ENCODE data around the gene ADAM12. TPM values are rescaled to one million over a fixed set of nuclear protein-coding genes. Genes with fewer than 3 reads are reported as not detected.

The ADAM12 gene
- polyA plus RNA-seq, 1 donor, result 2.2 TPM

- Histone ChIP-seq H3K4me1 (ENCODE audit: control insufficient read depth, insufficient read depth, low read length) (no peaks in the 10 kb centered on the region), H3K9me3 (ENCODE audit: control insufficient read depth, low read depth, low read length) (no peaks in the 10 kb centered on the region), H3K36me3 (ENCODE audit: control insufficient read depth, insufficient read depth, low read length) (no peaks in the 10 kb centered on the region), H3K4me3 (ENCODE audit: low read length) (no peak overlapping the region), H3K27me3 (ENCODE audit: control insufficient read depth, insufficient read depth, low read length) (no peaks in the 10 kb centered on the region), H3K27ac (ENCODE audit: low read length) (no peak overlapping the region)
- DNase-seq, result no peak
- WGBS (ENCODE audit: insufficient coverage, low lambda C conversion rate), result no CpG with 5 or more reads among the region's 4 CpGs
Measured at GRCh38 chr10:126163506-126163905, 224.8 kb downstream of the ADAM12 start.

GRCh38 chr10:126161691-126162090 lies 226.6 kb downstream of the ADAM12 start:
- Histone ChIP-seq H3K27me3 (ENCODE audit: control insufficient read depth, insufficient read depth, low read length) (no peaks in the 10 kb centered on the region), H3K9me3 (ENCODE audit: control insufficient read depth, low read depth, low read length) (no peaks in the 10 kb centered on the region), H3K36me3 (ENCODE audit: control insufficient read depth, insufficient read depth, low read length) (no peaks in the 10 kb centered on the region), H3K4me1 (ENCODE audit: control insufficient read depth, insufficient read depth, low read length) (no peaks in the 10 kb centered on the region), H3K27ac (ENCODE audit: low read length) (no peak overlapping the region), H3K4me3 (ENCODE audit: low read length) (no peak overlapping the region)
- WGBS (ENCODE audit: insufficient coverage, low lambda C conversion rate), result no CpG with 5 or more reads among the region's 5 CpGs
- no peak for DNase-seq

DNA sequence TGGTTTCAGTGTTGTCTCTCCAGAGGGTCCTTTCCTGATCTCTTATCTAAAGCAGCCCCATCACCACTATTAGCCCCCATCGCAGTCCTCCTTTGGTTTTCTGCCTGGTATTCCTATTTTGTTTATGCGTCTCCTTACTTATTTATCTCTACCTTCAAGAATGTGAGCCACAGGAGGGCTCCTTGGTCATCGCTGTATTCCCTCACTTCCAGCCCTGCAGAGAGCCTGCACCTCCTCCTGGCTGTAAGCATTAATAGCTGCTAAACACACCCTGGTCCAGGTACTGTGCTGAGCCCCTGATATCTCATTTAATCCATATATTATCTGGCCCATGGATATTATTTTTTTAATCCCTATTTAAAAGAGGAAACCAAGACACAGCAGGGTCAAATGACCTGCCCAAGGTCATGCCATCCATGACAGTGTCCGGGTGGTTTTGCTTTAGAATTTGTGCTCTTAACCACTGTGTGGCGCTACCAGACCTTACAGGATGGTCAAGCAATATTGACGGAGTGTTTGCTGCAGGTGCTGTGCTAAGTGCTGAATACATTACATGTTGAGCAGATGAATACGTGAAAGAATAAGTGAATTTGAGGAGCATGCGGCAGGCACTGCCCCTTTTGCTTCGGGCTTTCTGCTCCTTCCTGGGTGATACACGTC lies 227.2 kb downstream of the ADAM12 start:
- no CpG with 5 or more reads among the region's 10 CpGs for WGBS (ENCODE audit: insufficient coverage, low lambda C conversion rate)
- no peaks in the 10 kb centered on the region for H3K27me3 ChIP-seq (ENCODE audit: control insufficient read depth, insufficient read depth, low read length)
- H3K36me3 ChIP-seq (ENCODE audit: control insufficient read depth, insufficient read depth, low read length), result no peaks in the 10 kb centered on the region
- H3K4me1 ChIP-seq (ENCODE audit: control insufficient read depth, insufficient read depth, low read length), result no peaks in the 10 kb centered on the region
- H3K27ac ChIP-seq (ENCODE audit: low read length), result no peak overlapping the region
- no peaks in the 10 kb centered on the region for H3K9me3 ChIP-seq (ENCODE audit: control insufficient read depth, low read depth, low read length)
- no peak for DNase-seq
- no peak overlapping the region for H3K4me3 ChIP-seq (ENCODE audit: low read length)

DNA sequence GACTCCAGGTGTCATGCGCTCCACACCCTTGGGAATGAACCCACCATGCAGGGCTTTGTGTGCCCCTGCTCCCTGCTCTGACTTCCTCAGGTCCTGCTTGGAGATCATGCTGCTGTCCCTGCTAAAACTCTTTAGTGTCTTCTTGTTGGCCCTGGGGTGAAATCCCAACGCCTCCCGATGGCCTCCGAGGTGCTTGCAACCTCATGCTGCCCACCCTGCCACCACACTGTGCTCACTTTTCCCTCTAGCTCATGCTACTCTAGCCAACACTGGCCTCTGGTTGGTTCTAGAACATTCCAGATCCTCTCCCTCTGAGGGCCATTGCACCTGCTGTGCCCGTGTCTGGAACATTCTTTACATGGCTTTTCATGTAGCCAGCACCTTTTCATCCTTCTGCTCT lies 227.7 kb downstream of the ADAM12 start:
- no peak for DNase-seq
- Histone ChIP-seq H3K27ac (ENCODE audit: low read length) (no peak overlapping the region), H3K4me3 (ENCODE audit: low read length) (no peak overlapping the region), H3K9me3 (ENCODE audit: control insufficient read depth, low read depth, low read length) (no peaks in the 10 kb centered on the region), H3K36me3 (ENCODE audit: control insufficient read depth, insufficient read depth, low read length) (no peaks in the 10 kb centered on the region), H3K27me3 (ENCODE audit: control insufficient read depth, insufficient read depth, low read length) (no peaks in the 10 kb centered on the region), H3K4me1 (ENCODE audit: control insufficient read depth, insufficient read depth, low read length) (no peaks in the 10 kb centered on the region)
- no CpG with 5 or more reads among the region's 5 CpGs for WGBS (ENCODE audit: insufficient coverage, low lambda C conversion rate)

GRCh38 chr10:126158133-126158892 lies 230.0 kb downstream of the ADAM12 start:
- no peak overlapping the region for H3K27ac ChIP-seq (ENCODE audit: low read length)
- H3K9me3 ChIP-seq (ENCODE audit: control insufficient read depth, low read depth, low read length), result no peaks in the 10 kb centered on the region
- no peak for DNase-seq
- no peaks in the 10 kb centered on the region for H3K36me3 ChIP-seq (ENCODE audit: control insufficient read depth, insufficient read depth, low read length)
- H3K4me3 ChIP-seq (ENCODE audit: low read length), result no peak overlapping the region
- no peaks in the 10 kb centered on the region for H3K27me3 ChIP-seq (ENCODE audit: control insufficient read depth, insufficient read depth, low read length)
- 70% methylated on average over 4 of the region's 20 CpGs for WGBS (ENCODE audit: insufficient coverage, low lambda C conversion rate)
- H3K4me1 ChIP-seq (ENCODE audit: control insufficient read depth, insufficient read depth, low read length), result no peaks in the 10 kb centered on the region

DNA sequence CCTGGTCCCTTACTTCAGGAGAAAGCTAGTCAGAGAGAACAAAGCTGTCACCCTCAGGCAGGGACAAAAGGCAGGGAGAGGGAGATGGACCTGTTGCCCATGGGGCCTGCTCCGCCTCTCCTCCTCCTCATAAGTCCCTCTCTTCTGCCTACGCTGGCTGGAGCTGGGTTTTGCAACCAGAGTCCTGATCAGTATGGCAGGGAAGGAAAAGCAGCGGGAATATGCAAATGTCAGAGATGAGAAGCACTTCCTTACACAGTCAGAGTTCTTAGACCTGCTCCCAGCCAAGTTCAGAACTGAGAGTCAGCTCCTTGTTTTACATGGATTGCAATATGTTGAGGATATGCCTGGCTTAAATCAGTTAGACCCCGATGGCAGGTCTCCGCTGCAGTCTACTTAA lies 231.1 kb downstream of the ADAM12 start:
- H3K4me1 ChIP-seq (ENCODE audit: control insufficient read depth, insufficient read depth, low read length), result no peaks in the 10 kb centered on the region
- no peak overlapping the region for H3K27ac ChIP-seq (ENCODE audit: low read length)
- no peak for DNase-seq
- no peak overlapping the region for H3K4me3 ChIP-seq (ENCODE audit: low read length)
- no peaks in the 10 kb centered on the region for H3K9me3 ChIP-seq (ENCODE audit: control insufficient read depth, low read depth, low read length)
- no peaks in the 10 kb centered on the region for H3K27me3 ChIP-seq (ENCODE audit: control insufficient read depth, insufficient read depth, low read length)
- no CpG with 5 or more reads among the region's 5 CpGs for WGBS (ENCODE audit: insufficient coverage, low lambda C conversion rate)
- H3K36me3 ChIP-seq (ENCODE audit: control insufficient read depth, insufficient read depth, low read length), result no peaks in the 10 kb centered on the region

GRCh38 chr10:126156503-126156902 lies 231.8 kb downstream of the ADAM12 start:
- H3K27ac ChIP-seq (ENCODE audit: low read length), result no peak overlapping the region
- DNase-seq, result no peak
- no peak overlapping the region for H3K4me3 ChIP-seq (ENCODE audit: low read length)
- no peaks in the 10 kb centered on the region for H3K36me3 ChIP-seq (ENCODE audit: control insufficient read depth, insufficient read depth, low read length)
- H3K9me3 ChIP-seq (ENCODE audit: control insufficient read depth, low read depth, low read length), result no peaks in the 10 kb centered on the region
- no peaks in the 10 kb centered on the region for H3K27me3 ChIP-seq (ENCODE audit: control insufficient read depth, insufficient read depth, low read length)
- no peaks in the 10 kb centered on the region for H3K4me1 ChIP-seq (ENCODE audit: control insufficient read depth, insufficient read depth, low read length)
- no CpG with 5 or more reads among the region's 6 CpGs for WGBS (ENCODE audit: insufficient coverage, low lambda C conversion rate)

- Histone ChIP-seq H3K4me1 (ENCODE audit: control insufficient read depth, insufficient read depth, low read length) (no peaks in the 10 kb centered on the region), H3K9me3 (ENCODE audit: control insufficient read depth, low read depth, low read length) (no peaks in the 10 kb centered on the region), H3K4me3 (ENCODE audit: low read length) (no peak overlapping the region), H3K36me3 (ENCODE audit: control insufficient read depth, insufficient read depth, low read length) (no peaks in the 10 kb centered on the region), H3K27me3 (ENCODE audit: control insufficient read depth, insufficient read depth, low read length) (no peaks in the 10 kb centered on the region), H3K27ac (ENCODE audit: low read length) (no peak overlapping the region)
- no CpG with 5 or more reads among the region's 7 CpGs for WGBS (ENCODE audit: insufficient coverage, low lambda C conversion rate)
- peak in 1 of 2 donors; percentile 7 for DNase-seq
Measured at GRCh38 chr10:126156012-126156411, 232.3 kb downstream of the ADAM12 start.

- no peaks in the 10 kb centered on the region for H3K27me3 ChIP-seq (ENCODE audit: control insufficient read depth, insufficient read depth, low read length)
- DNase-seq, result no peak
- WGBS (ENCODE audit: insufficient coverage, low lambda C conversion rate), result 0% methylated on average over 1 of the region's 3 CpGs
- no peaks in the 10 kb centered on the region for H3K36me3 ChIP-seq (ENCODE audit: control insufficient read depth, insufficient read depth, low read length)
- no peaks in the 10 kb centered on the region for H3K4me1 ChIP-seq (ENCODE audit: control insufficient read depth, insufficient read depth, low read length)
- H3K4me3 ChIP-seq (ENCODE audit: low read length), result no peak overlapping the region
- no peaks in the 10 kb centered on the region for H3K9me3 ChIP-seq (ENCODE audit: control insufficient read depth, low read depth, low read length)
- no peak overlapping the region for H3K27ac ChIP-seq (ENCODE audit: low read length)
Measured at GRCh38 chr10:126155528-126155927, 232.7 kb downstream of the ADAM12 start.

DNA sequence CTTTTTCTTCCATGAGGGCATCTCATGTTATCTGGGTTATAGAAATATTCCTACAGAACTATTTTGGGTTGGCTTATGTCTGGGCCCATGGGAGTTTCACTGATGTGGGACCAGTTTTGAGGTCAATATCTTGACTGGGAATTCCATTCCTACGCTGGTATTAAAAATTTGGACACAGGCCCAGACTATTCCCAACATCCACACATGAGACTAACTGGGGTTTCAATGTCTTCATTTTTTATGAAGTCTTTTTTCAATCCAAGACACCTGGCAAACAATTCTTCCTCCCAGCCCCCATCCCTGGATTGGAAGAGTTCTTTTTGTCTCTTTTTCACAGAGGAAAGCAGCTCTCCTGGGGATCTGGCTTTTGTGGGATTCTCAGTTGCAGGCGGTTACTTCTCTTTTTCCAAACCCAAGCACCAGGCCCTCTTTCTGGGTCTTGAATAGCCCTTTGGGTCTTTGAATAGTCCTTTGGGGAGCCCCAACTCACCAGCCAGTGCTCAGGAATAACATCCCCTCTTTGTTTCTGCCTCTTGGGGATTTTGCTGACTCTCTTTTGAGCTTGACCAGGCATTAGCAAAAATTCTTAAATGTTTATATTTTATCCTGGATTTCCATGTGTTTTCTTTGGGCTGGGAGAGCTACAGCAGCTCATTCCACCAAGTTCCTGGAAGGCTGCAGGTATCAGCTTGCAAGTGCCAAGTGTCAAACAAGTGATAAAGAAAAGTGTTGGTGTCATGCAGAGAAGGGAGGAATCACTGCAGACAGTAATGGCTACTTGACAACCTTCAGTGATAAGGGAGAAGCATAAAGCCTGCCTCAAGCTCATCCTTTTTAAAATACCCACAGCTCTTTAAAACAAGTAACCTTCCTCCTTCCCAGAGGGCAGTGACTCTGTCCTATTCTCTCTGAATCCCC lies 234.3 kb downstream of the ADAM12 start:
- H3K27ac ChIP-seq (ENCODE audit: low read length), result no peak overlapping the region
- no CpG with 5 or more reads among the region's 2 CpGs for WGBS (ENCODE audit: insufficient coverage, low lambda C conversion rate)
- H3K4me1 ChIP-seq (ENCODE audit: control insufficient read depth, insufficient read depth, low read length), result no peaks in the 10 kb centered on the region
- H3K9me3 ChIP-seq (ENCODE audit: control insufficient read depth, low read depth, low read length), result no peaks in the 10 kb centered on the region
- no peaks in the 10 kb centered on the region for H3K36me3 ChIP-seq (ENCODE audit: control insufficient read depth, insufficient read depth, low read length)
- DNase-seq, result no peak
- H3K4me3 ChIP-seq (ENCODE audit: low read length), result no peak overlapping the region
- no peaks in the 10 kb centered on the region for H3K27me3 ChIP-seq (ENCODE audit: control insufficient read depth, insufficient read depth, low read length)
